GM21423 (cell line): Measurements from ENCODE around the gene PRTG.
"Not testable (repeated sequence)": the region's sequence is repeated elsewhere in the genome, so short reads cannot be mapped to it uniquely, and the experiment has no call there.

ENCODE experiments used
- ATAC-seq: cut with Tn5 transposase; IDR thresholded peaks from one replicate; pipeline ENCODE4 v1.9.1; 2021; ENCODE audit warnings: mild to moderate bottlenecking, moderate library complexity; ENCODE audit not compliant: unreplicated experiment

The PRTG gene

GRCh38 chr15:55703873-55704301, 39.1 kb downstream of the PRTG start:
- ATAC-seq, result no peak

DNA sequence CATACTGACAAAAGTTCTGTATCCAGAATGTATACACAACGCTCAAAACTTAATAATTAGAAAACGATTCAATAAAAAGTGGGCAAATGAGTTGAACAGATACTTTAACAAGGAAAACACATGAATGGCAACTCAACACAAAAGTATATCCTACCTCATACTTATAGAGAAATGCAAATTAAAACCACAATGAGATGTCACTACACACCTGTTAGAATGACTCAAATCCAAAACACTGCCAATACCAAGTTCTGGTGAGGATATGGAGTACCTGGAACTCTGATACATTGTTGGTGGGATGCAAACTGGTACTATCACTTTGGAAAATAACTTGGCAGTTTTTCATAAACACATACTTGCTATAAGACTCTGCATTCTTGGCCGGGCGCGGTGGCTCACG, 42.1 kb downstream of the PRTG start:
- no peak for ATAC-seq

- ATAC-seq, result no peak
Observed at GRCh38 chr15:55698653-55699052, 44.3 kb downstream of the PRTG start.

DNA sequence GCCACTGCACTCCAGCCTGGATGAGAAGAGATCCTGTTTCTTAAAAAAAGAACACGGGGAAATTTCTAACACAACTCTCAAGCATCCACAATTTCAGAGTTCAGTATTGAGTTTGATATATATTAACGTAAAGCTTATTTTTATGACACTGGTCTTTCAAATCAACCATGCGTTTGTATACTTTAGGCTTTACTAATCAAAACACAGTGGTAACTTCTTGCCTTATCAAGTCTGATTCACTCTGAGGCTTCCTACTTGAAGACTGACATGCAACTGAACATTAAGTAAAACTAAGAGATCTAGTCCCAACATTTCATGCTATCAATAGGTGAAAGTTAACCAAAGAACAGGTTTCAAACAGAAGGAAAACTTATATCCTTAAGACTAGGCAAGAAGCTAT, 46.7 kb downstream of the PRTG start:
- ATAC-seq, result no peak

GRCh38 chr15:55695432-55695831, 47.5 kb downstream of the PRTG start:
- no peak for ATAC-seq

DNA sequence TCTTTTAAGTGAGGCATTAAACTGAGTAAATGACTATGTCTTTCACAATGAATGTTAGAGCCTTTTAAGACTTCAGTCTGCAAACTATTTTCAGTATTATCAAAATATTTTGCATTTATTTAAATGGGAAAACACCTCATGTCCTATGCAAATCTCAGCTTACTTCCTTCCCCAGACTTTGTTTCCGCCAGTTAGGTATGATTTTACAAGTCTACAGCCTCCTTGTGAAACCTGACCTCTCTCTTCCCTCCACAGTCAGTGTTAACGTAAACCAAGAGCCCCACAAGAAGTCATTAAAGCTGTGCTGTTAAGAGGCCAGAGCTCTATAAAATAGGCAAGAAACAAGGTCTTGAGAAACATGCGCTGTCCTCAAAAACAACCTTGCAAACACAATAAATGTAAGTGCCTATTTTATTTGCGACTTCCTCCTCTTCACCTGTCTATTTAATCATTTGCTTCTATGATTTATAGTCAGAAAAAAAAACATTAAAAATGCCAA, 48.3 kb downstream of the PRTG start:
- ATAC-seq, result peak; percentile 83

- ATAC-seq, result not testable (repeated sequence)
Observed at GRCh38 chr15:55693116-55693515, 49.8 kb downstream of the PRTG start.

DNA sequence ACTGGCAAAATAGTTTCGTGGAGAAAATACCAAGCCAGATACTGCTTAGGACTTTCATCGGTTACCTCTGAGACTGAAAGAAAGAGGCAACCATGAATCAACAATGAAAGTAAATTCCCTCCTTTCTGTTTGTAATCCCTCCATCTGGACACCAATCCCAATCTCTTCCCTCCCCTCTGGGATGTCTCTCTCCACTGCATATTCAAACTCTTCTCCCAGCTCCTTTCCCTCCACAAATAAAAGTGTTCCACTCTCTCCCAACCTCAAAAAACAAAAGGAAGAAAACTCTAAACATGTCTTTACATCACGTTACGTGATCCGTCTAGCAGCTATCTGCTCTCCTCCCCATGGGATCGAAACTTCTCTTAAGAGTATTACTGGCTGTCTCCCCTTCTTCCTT, 55.2 kb downstream of the PRTG start:
- no peak for ATAC-seq

DNA sequence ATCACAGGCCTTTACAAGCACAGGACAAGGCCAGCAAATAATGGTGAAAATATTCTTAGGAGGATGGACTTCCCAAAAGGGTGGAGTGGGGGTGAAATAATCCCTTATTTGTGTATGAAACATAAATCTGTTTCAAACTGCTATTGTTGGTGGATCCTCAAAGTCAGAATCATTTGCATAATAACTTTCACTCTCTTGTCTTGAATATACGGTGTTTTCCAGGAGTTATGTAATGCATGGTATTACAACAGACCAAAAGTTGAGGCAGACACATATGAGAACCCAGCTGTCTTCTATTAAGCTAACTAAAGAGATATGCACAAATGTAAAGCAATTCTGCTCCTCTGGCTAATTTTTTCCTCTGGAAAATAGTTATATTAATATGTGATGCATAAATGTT, 57.7 kb downstream of the PRTG start:
- peak; percentile 87 for ATAC-seq

GRCh38 chr15:55683376-55683775, 59.6 kb downstream of the PRTG start:
- ATAC-seq, result no peak

DNA sequence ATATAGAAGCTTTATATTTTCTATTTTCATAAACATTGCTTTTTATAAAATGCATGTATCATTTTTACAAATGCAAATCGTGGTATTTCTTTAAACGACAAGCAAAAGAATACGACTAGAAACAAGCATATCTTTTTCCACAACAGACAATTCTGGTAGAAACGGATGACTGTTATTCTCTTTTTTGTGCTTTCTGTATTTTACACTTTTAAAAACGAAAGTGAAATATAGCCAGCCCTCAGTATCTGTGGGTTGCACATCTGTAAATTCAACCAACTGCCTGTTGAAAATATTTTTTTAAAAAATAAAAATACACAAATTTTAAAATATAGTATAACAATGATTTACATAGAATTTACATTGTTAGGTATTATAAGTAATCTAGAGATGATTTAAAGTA, 61.3 kb downstream of the PRTG start:
- no peak for ATAC-seq

GRCh38 chr15:55676507-55676906, 66.4 kb downstream of the PRTG start:
- no peak for ATAC-seq

DNA sequence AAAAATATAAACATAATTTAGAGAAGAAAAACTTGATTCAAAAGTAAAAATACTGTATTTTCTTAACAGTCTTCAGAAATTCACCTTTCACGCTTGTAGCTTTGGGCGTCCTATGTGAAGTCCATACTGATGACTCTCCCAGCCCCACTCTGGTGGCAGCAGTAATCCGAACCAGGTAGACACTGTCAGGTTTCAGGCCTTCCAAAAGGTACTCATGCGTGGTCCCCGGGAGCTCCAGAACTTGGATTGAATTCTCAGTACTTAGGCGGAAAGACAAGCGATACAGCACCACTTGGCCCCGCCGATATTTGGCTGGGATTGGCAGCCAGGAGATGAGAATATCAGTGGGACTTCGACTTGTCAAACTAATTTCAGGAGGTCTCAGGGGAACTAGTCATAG, 69.7 kb downstream of the PRTG start:
- no peak for ATAC-seq

- no peak for ATAC-seq
Observed at GRCh38 chr15:55669270-55669669, 73.7 kb downstream of the PRTG start.

- ATAC-seq, result no peak
Observed at GRCh38 chr15:55665605-55666227, 77.2 kb downstream of the PRTG start.

- ATAC-seq, result no peak
Observed at GRCh38 chr15:55661428-55661827, 81.5 kb downstream of the PRTG start.

- no peak for ATAC-seq
Observed at GRCh38 chr15:55660153-55660552, 82.8 kb downstream of the PRTG start.

- no peak for ATAC-seq
Observed at GRCh38 chr15:55659481-55659880, 83.5 kb downstream of the PRTG start.

DNA sequence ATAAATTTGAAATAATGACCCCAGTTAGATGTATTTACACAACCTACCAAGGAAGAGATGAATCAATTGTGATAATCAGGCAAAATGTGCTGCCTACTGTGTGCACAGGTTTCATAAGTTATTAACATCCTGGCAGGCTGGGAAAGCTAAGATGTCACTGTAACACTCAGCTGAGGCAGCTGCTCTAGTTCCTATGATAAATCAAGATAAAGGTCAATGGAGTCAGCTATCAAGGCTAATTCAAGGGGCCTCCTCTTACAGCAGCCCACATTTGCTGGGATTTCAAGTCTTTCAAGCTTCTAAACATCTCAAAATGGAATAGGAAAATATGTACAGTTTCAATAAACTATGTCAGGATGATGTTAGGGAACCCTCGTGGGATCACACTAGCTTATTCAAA, 84.1 kb downstream of the PRTG start:
- ATAC-seq, result no peak

DNA sequence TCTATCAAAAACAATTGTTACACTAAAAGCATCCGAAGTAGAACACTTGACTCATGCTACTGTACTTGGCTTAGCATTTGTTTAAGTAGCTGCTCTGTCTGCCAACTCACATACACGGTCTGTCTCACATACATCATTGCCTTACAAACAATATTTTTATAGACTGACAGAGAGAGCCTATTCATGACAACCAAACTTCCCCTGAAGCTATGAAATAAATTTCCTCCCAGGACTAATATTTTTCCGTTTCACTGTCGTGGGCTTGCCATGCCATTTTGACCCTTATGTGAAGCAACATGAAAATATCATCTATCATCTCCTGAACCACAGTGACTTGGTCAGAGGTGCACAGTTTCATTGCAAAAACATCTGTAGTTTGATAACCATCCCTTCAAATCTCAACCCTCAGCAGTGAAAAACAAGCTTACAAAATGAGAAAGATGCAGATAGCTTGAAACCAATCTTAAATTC, 88.4 kb downstream of the PRTG start:
- ATAC-seq, result no peak

DNA sequence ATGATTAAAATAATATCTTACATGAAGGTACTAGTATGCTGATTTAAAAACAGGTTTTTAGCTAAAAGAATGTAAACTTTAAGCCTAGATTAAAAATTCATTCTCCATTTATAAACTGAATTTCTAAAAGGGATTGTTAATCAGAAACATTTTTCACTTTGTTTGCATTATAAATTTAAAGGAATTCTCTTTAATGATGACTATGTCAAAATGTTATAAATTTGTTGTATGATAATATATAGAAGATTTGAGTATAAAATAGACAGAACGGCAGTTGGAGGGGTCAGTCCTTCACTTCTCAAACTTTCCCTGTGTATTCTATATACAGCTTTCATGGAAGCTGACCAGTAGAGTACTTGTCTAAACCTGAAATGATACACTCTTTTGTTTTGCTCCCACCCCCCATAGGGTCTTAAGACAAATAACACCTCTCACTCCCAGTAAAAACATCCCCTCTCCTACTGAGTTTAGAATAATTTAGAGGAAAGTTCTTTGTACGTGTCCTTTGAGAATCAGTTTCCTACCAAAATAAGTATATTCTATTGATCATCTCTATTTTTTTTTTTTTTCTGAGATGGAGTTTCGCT, 90.0 kb downstream of the PRTG start:
- ATAC-seq, result no peak

- ATAC-seq, result no peak
Observed at GRCh38 chr15:55652359-55652758, 90.6 kb downstream of the PRTG start.

DNA sequence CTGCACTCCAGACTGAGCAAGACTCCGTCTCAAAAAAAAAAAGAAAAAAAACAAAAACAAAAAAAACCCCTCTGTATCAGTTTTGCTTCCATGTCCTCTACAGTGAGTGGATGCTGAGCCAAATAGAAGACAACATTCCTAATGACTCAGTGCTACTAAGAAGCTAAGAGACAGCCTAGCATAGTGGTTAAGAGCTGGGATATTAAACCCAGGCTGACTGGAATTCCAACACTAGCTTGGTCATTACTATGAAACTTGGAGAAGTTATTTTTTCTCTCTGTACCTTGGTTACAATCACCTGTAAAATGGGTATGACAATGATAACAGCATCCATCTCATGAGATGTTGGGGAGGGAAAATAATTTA, 93.9 kb downstream of the PRTG start:
- ATAC-seq, result no peak
